HG03565 (cell line): ENCODE measurements around the gene DNAJA2.

Experiments used
- ATAC-seq: cut with Tn5 transposase; IDR thresholded peaks from one replicate; pipeline ENCODE4 v1.9.1; 2021; ENCODE audit warnings: mild to moderate bottlenecking, moderate library complexity; ENCODE audit not compliant: unreplicated experiment

Gene DNAJA2

DNA sequence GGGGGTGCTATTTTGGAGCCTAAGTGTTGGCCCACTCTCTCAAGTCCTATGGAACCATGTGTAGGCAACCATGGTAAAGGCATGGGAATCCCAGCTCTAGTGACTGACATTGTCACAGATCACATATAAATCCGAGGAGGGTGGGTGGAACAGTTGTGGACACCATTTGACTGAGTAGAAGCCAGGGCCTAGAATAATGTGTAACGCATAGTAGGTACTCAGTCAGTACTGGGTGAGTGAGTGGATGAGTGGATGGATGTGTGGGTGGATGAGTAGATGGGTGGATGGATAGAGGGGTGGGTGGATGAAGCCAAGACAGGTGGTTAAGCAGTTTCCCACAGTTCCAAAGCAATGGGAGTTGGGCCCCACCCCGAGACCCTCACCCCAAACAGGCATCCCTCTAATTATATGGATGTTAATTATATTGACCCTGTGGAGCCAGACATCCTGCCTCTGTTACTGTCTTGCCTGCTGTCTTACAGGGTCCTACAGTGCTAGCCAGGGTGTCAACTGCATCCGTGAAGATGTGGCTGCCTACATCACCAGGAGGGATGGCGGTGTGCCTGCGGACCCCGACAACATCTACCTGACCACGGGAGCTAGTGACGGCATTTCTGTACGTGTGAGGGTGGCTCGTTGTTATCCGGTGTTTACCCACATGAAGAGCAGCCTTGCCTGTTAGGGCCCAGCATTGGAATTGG, 67.0 kb downstream of the DNAJA2 start:
- no peak for ATAC-seq
